Spinal cord (tissue), 10 donors: ENCODE results near the gene SLC52A3. TPM values are rescaled to one million over a fixed set of nuclear protein-coding genes. Genes with fewer than 3 reads are reported as not detected.
"Not testable (repeated sequence)": the region's sequence is repeated elsewhere in the genome, so short reads cannot be mapped to it uniquely, and the experiment has no call there.

Experiments
- DNase-seq, 6 donors: peaks; one replicate each; pipeline versions ENCODE4 v3.0.0 to v3.0.0-alpha.2; 2013 to 2015; ENCODE audit warnings: low spot score in 6 of 6, low read depth in 4 of 6
- H3K27ac ChIP-seq: one replicate; pipeline ENCODE4 v1.5.1; 2013; ENCODE audit warnings: low read depth, low read length, control low read depth
- H3K27me3 ChIP-seq: one replicate; pipeline ENCODE4 v1.6.1; 2013; ENCODE audit warnings: low read length; ENCODE audit not compliant: control insufficient read depth, insufficient read depth
- H3K36me3 ChIP-seq: one replicate; pipeline ENCODE4 v1.6.1; 2013; ENCODE audit warnings: low read length; ENCODE audit not compliant: control insufficient read depth, insufficient read depth
- H3K4me1 ChIP-seq: one replicate; pipeline ENCODE4 v1.6.1; 2013; ENCODE audit warnings: low read length; ENCODE audit not compliant: control insufficient read depth, insufficient read depth
- H3K4me3 ChIP-seq: one replicate; pipeline ENCODE4 v1.5.1; 2013; ENCODE audit warnings: low read depth, low read length, control low read depth
- H3K9me3 ChIP-seq: one replicate; pipeline ENCODE4 v1.6.1; 2013; ENCODE audit warnings: low read length; ENCODE audit not compliant: control insufficient read depth, insufficient read depth
- WGBS: methylation state at CpG from one replicate; pipeline ENCODE4 v1.1.5; 2013; ENCODE audit warnings: missing lambda C conversion rate; ENCODE audit not compliant: insufficient coverage; 5-methylcytosine and 5-hydroxymethylcytosine counted together
- long read RNA-seq, 4 donors: transcript quantifications; one replicate each; lab custom pipeline, GENCODE V29; 2026
- polyA plus RNA-seq, 2 donors: library from polyadenylated mRNA; unstranded; fragments of 120-200 nt; gene quantifications; one replicate each; pipeline ENCODE4 v1.2.1, GENCODE V29; 2013; ENCODE audit not compliant: insufficient read length in 2 of 2
- total RNA-seq, 2 donors: library from RNA; depleted of rRNA in 1 of 2; stranded (reverse); fragments of 120-200 nt in 1 of 2; fragments of >200 nt in 1 of 2; gene quantifications; one replicate each; pipeline versions ENCODE4 v1.2.3 to v1.2.4, GENCODE V29; 2013 to 2014
- donor health status: healthy.

Gene SLC52A3
- total RNA-seq (1 to 10 TPM; 1.0 to 1.2 TPM), polyA plus RNA-seq (1 to 10 TPM; 1.1 TPM)
- long read RNA-seq, donor 1, partial matches to known transcripts, result 0 of 1 reads
- long read RNA-seq, donor 1, other reads (novel, unspliced or antisense), result 0 of 1 reads
- long read RNA-seq, donor 2, result 0 reads
- long read RNA-seq, donor 3, result 0 reads
- long read RNA-seq, donor 4, result 0 reads

DNA sequence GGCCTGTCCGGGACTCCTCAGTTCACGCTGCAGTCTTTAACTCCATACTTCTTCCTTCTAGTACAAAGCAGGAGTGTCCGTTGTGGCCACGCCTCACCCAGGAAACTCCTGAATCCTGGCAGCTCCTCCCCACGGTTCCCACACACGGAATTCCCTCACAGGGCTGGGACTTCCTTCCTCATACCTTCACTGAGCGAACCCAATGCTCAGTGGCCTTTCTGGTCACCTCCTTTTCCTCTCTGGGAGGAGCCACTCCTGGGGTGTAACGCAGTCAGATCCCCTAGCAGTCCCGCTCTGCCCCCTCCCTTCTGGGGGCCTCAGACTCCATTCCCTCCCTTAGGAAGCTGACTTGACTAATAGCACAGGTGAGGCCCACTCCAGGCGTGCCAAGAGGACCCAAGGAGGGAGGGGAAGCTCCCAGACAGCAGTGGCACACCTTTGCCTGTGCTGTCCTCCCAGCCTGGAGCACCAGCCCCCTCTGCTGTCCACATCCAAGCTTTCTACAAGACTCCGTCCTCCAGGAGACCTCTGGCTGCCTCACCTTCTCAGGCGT lies at the start of gene SLC52A3:
TSS of gene SLC52A3 (minus strand) at position 75 of the 553 bp plus-strand sequence. CDS start 2,726 bp downstream, outside the sequence.
- Histone ChIP-seq H3K27me3 (no peaks in the 10 kb centered on the region), H3K36me3 (no peaks in the 10 kb centered on the region), H3K4me3 (no peak within 1 kb of the TSS), H3K4me1 (no peaks in the 10 kb centered on the region), H3K27ac (no peak within 1 kb of the TSS), H3K9me3 (no peaks in the 10 kb centered on the region)
- DNase-seq, result no peak
- 68% methylated on average over 12 of the region's 12 CpGs for WGBS

DNA sequence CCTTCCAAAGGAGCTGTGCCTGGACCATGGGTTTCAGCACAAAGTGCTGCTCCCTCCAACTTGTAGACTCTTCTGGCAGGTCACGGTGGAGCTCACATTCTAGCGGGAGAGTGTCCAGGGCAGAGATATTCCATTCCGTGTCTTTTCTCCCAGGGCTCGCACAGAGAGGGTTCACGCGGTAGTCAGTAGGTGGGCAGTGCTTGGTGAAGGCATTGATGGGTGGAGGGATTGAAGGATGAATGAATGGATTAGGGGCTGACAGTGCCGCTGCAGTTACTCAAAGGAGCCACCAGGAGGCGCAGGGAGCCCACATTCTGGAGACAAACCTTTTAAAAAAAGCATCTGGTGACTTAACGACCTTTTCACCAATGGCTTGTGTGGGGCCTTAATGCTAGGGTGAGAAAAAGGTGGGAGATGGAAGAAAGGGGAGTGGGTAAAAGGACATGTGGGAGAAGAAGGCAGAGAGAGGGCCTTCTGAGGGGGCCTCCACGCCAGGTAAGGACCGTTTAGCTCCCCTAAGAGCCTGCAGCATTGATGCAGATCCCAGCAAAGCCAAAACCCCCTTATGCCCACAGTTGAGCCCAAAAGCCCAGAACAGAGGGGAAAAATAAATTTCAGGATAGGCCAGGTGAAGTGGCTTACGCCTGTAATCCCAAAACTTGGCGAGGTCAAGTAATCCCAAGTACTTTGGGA lies 47.8 kb upstream of the SLC52A3 start:
- no peaks in the 10 kb centered on the region for H3K4me1 ChIP-seq
- H3K36me3 ChIP-seq, result no peaks in the 10 kb centered on the region
- no peaks in the 10 kb centered on the region for H3K9me3 ChIP-seq
- WGBS, result 6% methylated on average over 7 of the region's 13 CpGs
- H3K27me3 ChIP-seq, result no peaks in the 10 kb centered on the region
- H3K4me3 ChIP-seq, result no peak overlapping the region
- DNase-seq, result peak; percentile 62 to 93 (median 66)
- no peak overlapping the region for H3K27ac ChIP-seq

DNA sequence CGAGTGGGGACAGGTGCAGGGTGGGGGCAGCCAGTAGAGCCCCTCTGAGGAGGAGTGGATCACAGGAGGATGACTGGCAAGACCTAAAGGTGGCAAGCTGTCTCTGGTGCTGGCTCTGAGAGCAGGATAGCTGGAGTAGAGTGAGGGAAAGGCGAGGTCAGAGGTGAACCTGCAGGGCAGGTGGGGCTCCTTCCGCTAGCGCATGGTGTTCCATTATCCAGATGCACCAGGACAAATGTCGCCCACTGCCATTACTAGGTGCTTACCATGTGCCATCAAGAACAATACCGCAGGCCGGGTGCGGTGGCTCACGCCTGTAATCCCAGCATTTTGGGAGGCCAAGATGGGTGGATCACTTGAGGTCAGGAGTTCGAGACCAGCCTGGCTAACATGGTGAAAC lies 46.9 kb upstream of the SLC52A3 start:
- H3K4me1 ChIP-seq, result no peaks in the 10 kb centered on the region
- H3K27ac ChIP-seq, result no peak overlapping the region
- H3K27me3 ChIP-seq, result no peaks in the 10 kb centered on the region
- no peak for DNase-seq
- no peak overlapping the region for H3K4me3 ChIP-seq
- H3K36me3 ChIP-seq, result no peaks in the 10 kb centered on the region
- H3K9me3 ChIP-seq, result no peaks in the 10 kb centered on the region
- 94% methylated on average over 10 of the region's 10 CpGs for WGBS

DNA sequence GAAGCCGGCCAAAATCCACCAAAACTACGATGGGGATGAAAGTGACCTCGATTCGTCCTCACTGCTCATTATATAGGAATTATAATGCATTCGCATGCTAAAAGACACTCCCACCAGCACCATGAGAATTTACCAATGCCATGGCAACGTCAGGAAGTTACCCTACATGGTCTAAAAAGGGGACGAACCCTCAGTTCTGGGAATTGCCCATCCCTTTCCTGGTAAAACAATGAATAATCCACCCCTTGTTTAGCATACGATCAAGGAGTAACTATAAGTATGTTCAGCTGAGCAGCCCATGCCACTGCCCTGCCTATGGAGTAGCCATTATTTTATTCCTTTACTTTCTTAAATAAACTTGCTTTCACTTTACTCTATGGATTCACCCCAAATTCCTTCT lies 45.1 kb upstream of the SLC52A3 start:
- 60% methylated on average over 3 of the region's 8 CpGs for WGBS
- no peaks in the 10 kb centered on the region for H3K27me3 ChIP-seq

DNA sequence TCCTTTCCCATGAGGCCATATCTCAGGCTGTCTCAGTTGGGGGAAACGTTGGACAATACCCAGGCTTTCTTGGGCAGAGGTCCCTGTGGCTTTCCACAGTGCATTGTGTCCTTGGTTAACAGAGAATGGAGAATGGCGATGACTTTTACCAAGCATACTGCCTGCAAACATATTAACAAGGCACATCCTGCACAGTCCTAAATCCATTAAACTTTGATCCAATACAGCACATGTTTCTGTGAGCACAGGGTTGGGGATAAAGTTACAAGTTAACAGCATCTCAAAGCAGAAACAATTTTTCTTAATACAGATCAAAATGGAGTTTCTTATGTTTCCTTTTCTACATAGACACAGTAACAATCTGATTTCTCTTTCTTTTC lies 44.1 kb upstream of the SLC52A3 start:
- H3K4me1 ChIP-seq, H3K4me3 ChIP-seq, H3K27me3 ChIP-seq, H3K27ac ChIP-seq, DNase-seq, H3K36me3 ChIP-seq, H3K9me3 ChIP-seq: not testable (repeated sequence)
- WGBS, result no CpG with 5 or more reads among the region's 2 CpGs

More for the DNA sequence above, 45.1 kb upstream of the SLC52A3 start:
- DNase-seq, result no peak
- Histone ChIP-seq H3K4me1 (no peaks in the 10 kb centered on the region), H3K27ac (no peak overlapping the region), H3K36me3 (no peaks in the 10 kb centered on the region), H3K4me3 (no peak overlapping the region), H3K9me3 (no peaks in the 10 kb centered on the region)

DNA sequence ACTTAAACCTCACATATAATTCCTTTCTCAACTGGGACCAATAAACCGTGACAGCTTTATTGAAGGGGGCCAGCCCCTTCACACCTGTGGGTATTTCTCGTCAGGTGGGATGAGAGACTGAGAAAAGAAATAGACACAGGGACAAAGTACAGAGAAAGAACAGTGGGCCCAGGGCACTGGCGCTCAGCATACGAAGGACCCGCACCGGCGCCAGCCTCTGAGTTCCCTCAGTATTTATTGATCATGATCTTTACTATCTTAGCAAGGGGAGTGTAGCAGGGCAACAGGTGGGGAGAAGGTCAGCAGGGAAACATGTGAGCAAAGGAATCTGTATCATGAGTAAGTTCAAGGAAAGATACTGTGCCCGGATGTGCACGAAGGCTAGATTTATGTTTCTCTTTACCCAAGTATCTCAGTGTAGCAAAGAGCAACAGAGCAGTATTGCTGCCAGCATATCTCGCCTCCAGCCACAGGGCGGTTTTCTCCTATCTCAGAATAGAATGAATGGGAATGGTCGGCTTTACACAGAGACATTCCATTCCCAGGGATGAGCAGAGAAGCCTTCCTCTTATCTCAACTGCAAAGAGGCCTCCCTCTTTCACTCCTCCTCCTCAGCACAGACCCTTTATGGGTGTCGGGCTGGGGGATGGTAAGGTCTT lies 43.6 kb upstream of the SLC52A3 start:
- DNase-seq, H3K27me3 ChIP-seq, H3K36me3 ChIP-seq, H3K9me3 ChIP-seq, H3K27ac ChIP-seq, H3K4me3 ChIP-seq, H3K4me1 ChIP-seq: not testable (repeated sequence)
- WGBS, result 92% methylated on average over 6 of the region's 13 CpGs

DNA sequence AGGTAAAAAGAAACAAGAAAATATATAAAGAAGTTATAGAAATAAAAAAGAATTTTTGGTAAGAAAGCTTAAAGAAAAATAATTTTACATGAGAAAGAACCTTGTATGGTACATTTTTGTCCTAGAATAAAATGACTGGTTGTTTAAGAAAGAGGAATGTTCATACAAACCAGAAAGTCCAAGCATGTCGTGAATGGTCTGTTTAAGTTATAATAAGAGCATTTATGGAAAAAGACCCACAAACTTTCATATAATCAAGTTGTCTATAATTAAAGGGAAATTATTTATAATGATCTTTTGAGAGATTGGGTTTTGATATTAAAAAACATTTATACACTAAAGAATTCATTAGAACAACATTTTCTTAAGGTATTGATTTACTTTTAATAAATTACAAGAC lies 37.4 kb upstream of the SLC52A3 start:
- Histone ChIP-seq H3K4me3 (no peak overlapping the region), H3K9me3 (no peaks in the 10 kb centered on the region), H3K36me3 (no peaks in the 10 kb centered on the region), H3K27ac (no peak overlapping the region), H3K27me3 (no peaks in the 10 kb centered on the region), H3K4me1 (no peaks in the 10 kb centered on the region)
- no peak for DNase-seq
- WGBS, result no CpG with 5 or more reads among the region's 1 CpG

DNA sequence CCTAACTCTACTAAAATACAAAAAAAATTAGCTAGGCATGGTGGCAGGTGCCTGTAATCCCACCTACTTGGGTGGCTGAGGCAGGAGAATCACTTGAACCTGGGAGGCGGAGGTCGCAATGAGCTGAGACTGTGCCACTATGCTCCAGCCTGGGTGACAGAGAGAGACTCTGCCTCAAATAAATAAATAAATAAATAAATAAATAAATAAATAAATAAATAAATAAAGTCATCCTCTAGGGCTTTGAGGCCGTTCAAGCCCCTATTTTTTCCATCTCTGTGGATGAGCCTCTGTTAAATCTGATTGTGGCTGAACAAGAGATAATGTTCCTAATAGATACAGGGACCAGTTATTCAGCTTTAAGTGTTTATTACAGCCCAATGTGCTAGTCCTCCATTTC lies 33.4 kb upstream of the SLC52A3 start:
- WGBS, result no CpG with 5 or more reads among the region's 3 CpGs
- Histone ChIP-seq H3K9me3 (no peaks in the 10 kb centered on the region), H3K27ac (no peak overlapping the region), H3K27me3 (no peaks in the 10 kb centered on the region), H3K36me3 (no peaks in the 10 kb centered on the region), H3K4me1 (no peaks in the 10 kb centered on the region), H3K4me3 (no peak overlapping the region)
- DNase-seq, result no peak

DNA sequence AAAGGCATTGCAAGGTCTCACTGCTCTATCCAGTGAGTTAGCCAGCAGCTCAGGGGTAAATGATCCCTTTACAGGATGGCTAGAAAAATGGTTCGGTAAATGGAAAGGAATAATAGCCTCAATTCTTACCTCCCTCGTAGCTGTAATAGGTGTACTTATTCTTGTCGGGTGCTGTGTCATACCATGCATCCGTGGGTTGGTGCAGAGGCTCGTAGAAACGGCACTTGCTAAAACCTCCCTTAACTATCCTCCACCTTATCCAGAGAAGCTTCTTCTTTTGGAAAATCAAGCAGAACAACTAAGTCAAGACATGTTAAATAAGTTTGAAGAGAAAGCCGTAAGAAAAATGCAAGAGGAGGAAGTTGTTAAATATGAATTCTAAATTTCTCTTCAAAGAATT lies 31.7 kb upstream of the SLC52A3 start:
- H3K27me3 ChIP-seq, H3K9me3 ChIP-seq, H3K4me1 ChIP-seq, H3K27ac ChIP-seq, H3K4me3 ChIP-seq, DNase-seq, H3K36me3 ChIP-seq: not testable (repeated sequence)
- no CpG with 5 or more reads among the region's 7 CpGs for WGBS
